Measurements from ENCODE around the gene RGL1.

RGL1 gene

DNA sequence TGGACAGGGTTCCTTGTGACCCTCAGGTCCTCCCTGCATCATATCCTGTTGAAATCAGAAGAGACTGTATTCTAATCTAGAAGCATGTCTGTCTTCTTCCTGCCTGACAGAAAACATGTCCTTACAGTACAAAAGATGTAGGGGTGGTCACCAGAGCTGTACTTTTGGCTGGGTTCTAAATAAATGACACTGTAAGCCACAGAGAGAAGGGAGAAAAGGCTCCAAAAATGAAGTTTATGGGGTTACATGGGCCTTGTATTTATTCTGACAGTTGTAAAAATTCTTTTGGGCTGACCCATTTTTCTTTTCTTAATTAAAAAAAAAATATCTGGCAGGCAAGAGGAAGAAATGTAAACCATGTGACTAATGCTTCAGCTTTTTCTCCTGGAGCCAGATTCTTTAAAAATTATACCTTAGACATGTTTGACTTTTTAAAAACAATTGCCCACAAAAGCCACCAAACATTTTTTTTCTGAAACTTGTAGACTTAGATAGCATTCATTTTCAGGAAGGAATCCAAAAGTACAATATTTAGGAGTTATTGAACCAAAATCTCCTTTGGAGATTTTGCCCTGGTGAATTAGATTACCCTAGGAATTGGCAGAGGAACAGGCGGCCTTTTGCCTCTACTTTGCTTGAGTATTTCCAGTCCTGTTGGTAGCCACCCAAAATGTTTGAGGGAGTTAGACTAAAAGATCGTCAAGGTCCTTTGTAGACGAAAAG is 17.1 kb downstream of the RGL1 start:
- peak; percentile 49 for DNase-seq (ENCODE audit: low spot score)

DNA sequence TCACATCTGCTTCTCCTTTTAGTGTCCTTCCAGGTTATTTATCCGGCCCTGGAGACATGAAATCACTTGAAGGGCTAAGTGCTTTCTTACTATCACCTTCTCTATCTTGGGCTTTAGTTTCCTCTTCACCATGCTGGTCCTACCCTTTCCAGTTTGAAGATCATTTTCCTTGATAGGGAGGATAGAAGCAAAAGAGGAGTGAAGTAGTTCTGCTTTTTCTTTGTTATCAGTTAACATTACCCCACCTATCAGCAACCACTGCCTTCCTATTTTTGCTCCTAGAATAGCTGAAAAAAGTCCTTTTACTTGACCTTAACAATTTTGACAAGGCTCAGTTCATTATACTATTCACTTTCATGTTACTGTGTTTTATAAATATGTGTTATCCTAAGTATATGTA is 19.4 kb downstream of the RGL1 start:
- DNase-seq (ENCODE audit: low spot score) = no peak

GRCh38 chr1:183827801-183828200 is 22.9 kb downstream of the RGL1 start:
- DNase-seq (ENCODE audit: low spot score) = peak; percentile 63

GRCh38 chr1:183830389-183830788 is 25.5 kb downstream of the RGL1 start:
- DNase-seq (ENCODE audit: low spot score) = peak; percentile 77

DNA sequence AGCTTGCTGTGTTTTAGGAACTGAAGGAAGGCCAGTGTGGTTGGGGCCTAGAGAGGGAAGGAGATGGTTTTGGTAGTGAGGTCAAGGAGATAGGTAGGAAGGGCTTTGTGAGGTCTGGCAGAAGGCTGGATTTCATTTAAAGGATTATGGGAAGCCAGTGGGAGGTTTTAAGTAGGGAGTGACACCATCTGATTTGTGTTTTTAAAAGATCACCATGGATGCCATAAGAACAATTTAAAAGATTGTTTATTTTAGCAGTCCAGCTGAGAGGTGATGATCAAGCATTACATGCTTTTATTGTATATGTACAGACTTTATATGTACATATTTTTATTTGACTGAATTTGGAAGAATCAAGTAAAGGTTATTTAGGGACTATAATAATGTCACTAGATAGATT is 26.4 kb downstream of the RGL1 start:
- no peak for DNase-seq (ENCODE audit: low spot score)

DNA sequence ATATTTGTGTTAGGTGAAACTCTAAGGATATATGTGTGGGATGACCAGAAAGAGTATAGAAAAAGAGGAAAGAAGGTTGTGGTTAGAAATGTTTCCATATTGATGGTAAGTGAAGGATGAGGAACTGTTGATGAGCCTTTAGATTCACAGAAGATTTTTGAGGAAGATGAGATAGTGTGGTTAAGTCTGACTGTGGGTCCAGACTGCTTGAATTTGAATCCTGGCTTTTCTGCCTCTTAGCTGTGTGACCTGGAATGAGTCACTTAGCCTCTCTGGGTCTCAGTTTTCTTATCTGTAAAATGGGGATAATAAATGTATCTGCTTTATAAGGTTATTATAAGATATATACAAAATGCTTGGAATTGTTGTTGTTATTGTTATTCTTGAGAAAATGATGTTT is 27.5 kb downstream of the RGL1 start:
- no peak for DNase-seq (ENCODE audit: low spot score)

GRCh38 chr1:183834568-183834967 is 29.6 kb downstream of the RGL1 start:
- peak; percentile 63 for DNase-seq (ENCODE audit: low spot score)

- no peak for DNase-seq (ENCODE audit: low spot score)
Observed at GRCh38 chr1:183836598-183836997, 31.7 kb downstream of the RGL1 start.

GRCh38 chr1:183837062-183837461 is 32.1 kb downstream of the RGL1 start:
- DNase-seq (ENCODE audit: low spot score) = no peak

DNA sequence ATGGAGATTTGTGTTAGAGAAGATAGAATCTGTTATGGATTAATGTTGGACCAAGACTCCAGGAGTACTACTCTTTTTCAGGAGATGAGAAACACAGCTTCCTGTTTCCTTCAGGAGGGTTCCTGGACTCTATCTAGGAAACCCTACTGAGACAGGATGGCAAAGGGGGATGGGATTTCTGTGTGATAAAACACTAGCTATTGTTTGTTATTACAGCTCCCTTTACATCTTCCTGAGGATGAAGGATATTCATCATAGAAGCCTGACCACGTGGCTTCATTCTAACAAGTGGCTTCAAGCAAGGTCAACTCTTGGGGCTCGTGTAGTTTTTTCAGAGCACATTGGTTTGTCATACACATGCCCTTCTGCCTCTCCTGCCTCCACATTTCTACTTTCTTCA is 33.3 kb downstream of the RGL1 start:
- DNase-seq (ENCODE audit: low spot score) = no peak

GRCh38 chr1:183840140-183840539 is 35.2 kb downstream of the RGL1 start:
- no peak for DNase-seq (ENCODE audit: low spot score)

DNA sequence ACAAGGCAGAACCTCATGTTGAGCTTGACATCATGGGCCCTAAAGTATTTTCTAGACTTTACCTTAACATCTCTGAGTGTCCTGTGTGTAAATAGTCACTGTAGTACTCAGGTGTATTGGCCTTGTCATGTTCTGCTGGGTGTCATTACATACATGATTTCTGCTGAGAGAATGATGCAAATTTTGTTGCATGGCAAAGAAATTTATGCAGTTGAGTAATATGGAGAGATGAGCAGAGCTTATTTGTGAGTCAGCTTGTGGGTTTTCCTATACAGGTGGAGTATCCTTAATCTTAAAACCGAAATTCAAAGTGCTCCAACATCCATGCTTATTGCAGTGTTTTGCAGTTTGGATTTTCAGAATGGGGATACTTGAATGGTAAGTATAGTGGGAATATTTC is 36.6 kb downstream of the RGL1 start:
- DNase-seq (ENCODE audit: low spot score) = no peak

DNA sequence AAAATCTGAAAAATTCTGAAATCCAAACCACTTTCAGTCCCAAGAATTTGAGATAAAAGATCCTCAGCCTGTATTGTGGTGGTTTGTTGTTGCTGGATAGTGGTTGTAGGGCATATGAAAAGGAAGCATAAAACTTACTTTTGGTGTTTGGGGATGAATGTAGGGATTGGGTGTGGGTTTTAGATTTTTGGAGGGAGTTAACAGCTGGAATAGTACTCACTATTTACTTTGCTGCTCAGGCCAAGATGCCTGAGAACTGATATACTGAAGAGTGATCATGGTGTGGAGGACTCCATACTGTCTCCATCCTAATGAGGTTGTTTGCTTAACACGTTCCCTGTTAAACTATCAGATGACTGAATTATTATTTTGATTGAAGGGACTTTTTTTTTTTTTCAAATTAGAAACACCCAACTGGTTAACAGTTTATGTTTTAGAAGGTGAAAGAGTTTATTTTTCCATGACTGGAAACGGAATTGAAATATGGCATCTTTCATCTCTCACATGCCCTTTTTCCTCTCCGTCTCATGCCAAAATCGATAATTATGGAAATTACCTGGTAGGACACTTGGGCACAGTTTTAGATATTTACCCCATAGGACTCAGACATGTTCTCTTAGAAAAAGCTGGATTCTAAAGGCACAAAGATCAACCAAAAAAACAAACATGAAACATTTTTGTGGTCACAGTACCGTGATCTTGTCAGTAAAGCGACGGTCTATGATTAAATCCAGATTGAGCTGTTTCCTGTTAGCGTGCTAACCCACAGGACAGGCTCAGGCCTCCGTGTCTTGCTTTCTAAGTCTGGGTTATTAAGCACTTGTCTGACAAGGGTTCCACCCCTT is 37.3 kb downstream of the RGL1 start:
- DNase-seq (ENCODE audit: low spot score) = peak; percentile 35

GRCh38 chr1:183842795-183843144 is 37.9 kb downstream of the RGL1 start:
- no peak for DNase-seq (ENCODE audit: low spot score)

DNA sequence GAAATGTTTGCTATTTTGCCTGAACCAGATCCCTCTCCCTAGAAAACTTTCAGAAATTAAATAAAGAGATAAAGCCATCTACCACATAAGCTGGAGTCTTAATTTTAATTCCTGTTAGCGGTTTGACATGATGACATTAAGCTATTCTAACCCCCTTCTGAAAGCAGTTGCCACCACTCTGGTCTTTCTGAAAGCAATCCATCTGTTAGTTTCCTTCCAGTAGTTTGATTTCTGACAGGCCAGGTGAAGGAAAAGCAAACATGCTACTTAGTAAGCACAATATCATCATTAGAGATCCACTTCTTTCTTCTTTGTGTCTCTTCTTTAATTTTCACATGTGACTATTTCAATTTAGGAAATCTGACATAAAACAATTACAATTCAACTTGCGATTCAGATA is 39.9 kb downstream of the RGL1 start:
- no peak for DNase-seq (ENCODE audit: low spot score)

DNA sequence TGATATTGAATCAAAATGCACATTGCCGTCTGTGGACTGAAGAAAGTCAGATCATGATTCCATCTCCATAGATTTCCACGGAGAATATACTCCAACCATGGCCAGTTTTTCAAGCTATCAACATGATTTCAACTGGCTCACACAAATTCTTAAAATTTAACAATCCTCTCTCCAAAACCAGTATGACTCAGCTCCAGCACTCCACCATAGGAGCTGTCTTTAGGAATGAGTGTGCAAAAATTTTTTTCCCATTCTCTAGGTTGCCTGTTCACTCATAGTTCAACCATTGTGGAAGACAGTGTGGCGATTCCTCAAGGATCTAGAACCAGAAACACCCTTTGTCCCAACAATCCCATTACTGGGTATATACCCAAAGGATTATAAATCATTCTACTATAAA is 40.8 kb downstream of the RGL1 start:
- no peak for DNase-seq (ENCODE audit: low spot score)

- no peak for DNase-seq (ENCODE audit: low spot score)
Observed at GRCh38 chr1:183847641-183848040, 42.7 kb downstream of the RGL1 start.

DNA sequence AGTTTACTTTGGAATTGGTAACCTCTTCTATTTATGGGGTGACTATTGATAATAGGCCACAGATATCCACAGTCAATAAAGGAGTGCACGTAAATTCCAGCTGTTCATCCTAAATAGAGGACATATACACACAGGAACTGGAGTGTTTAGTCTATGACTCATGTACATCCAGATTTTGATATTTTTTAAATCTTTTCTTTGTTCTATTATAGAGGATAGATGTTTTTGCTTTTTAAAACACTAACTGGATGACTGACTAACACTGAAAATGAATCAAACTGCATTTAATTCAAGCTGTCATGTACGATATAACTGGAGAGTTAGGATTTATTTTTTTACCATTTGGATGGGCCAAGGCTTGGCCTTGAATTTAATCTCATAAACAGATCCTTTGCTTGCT is 45.9 kb downstream of the RGL1 start:
- no peak for DNase-seq (ENCODE audit: low spot score)

- DNase-seq (ENCODE audit: low spot score) = no peak
Observed at GRCh38 chr1:183859119-183859518, 54.2 kb downstream of the RGL1 start.

DNA sequence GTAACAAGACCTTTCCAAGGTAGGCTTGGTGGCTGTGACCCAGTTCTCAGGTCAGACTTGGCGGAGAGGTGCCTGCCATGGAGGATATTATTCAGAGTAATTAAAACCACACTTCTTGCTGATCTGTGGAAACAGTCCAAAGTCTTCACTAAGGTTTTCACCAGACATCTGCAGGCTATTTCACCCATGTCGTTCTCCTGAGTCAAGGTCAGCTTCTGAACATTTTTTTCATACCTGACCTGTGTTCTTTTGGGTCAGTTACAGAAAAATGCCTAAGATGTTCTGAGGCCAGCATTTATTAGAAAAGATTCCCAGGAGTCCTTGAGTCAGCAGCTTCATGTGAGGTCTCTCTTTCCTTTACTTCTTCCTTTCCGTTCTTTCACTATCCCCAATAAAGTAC is 54.9 kb downstream of the RGL1 start:
- DNase-seq (ENCODE audit: low spot score) = no peak

GRCh38 chr1:183862967-183863366 is 58.0 kb downstream of the RGL1 start:
- no peak for DNase-seq (ENCODE audit: low spot score)

DNA sequence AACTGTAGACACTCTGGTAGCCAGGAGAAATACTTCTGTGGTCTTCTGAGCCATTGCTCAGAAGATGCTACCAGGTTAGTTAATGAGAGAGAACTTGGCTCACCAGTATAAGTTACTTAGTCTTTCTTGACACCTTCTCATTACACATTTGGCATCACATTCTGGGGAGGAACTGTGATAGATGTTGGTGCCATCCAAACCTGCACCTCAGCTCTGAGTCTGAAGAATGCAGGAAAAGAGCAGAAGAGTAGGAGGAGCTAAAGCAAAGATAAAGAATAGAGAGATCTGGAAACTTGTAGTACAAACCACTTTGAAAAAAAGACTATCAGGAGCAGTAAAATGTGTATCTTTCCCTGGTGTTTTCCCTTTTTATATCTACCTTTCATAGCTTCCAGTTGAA is 58.9 kb downstream of the RGL1 start:
- no peak for DNase-seq (ENCODE audit: low spot score)

DNA sequence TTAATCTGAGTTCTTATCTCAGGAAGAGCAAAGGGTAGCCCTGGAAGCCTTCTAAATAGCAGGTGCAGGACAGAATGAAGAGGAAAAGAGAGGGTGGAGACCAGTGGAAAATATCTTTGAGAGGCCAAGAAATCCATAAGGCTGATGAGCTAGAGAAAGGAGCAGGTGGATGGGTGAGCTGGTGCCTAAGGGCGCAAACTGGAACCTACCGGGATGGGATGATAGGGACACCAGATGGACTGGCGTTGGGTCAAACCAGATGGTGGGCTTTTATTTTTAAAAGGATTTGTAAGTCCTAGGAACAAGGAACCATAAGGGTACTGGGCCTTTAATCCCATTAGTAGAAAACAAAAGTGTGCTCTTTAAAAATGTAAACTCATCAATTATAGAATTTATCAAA is 59.7 kb downstream of the RGL1 start:
- DNase-seq (ENCODE audit: low spot score) = no peak

GRCh38 chr1:183869230-183869629 is 64.3 kb downstream of the RGL1 start:
- DNase-seq (ENCODE audit: low spot score) = no peak
